ENCODE data around the gene CLECL1.

Gene CLECL1

GRCh38 chr12:9732921-9733461, at the start of gene CLECL1:
Gene CLECL1 (minus strand): TSS chr12:9733097.
- no peak for DNase-seq (ENCODE audit: low read depth, low spot score)

- no peak for DNase-seq (ENCODE audit: low read depth, low spot score)
Measured at GRCh38 chr12:9781360-9781759, 48.5 kb upstream of the CLECL1 start.

DNA sequence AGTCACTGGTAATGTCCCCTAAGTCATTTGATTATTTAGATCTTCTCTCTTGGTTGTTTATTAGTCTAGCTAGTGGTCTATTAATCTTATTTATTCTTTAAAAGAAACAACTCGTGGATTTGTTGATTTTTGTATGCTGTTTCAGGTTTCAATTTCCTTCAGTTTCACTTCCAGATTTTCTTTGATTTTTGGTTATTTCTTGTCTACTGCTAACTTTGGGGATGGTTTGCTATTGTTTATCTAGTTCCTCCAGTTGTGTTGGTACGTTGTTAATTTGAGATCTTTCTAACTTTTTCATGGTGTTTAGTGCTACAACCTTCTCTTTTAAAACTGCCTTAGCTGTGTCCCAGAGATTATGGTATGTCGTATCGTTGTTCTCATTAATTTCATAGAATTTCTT, 46.3 kb upstream of the CLECL1 start:
- no peak for DNase-seq (ENCODE audit: low read depth, low spot score)

GRCh38 chr12:9776781-9777180, 43.9 kb upstream of the CLECL1 start:
- no peak for DNase-seq (ENCODE audit: low read depth, low spot score)

DNA sequence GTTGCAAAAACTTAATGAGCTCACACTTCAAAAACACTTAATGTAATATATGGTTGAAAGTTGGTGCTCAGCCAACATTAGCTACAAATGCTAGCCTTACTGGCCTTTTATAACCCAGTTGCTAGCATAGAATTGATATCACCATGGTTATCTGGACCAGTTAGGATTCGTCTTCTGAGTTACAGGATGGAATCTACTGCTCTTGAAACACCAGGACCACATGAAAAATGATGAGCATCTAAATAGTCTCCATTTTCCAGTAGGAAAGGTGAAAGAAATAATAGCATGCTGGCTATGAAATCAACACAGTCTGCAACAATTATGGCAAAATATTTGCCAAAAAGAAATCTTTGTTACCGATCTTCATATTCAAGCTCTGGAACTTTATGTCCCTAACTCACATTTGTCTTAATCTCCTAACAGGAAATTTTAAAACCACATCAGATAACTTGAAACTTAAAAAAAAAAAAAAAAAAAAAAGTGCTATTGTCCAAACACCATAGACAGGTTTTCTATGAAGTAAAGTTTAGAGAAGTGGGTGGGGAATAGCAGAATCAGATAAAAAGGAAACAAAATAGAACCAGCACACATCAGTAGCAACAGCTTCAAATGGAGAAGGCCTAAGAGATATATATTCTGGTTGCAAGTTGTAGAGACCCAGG, 40.5 kb upstream of the CLECL1 start:
- no peak for DNase-seq (ENCODE audit: low read depth, low spot score)

DNA sequence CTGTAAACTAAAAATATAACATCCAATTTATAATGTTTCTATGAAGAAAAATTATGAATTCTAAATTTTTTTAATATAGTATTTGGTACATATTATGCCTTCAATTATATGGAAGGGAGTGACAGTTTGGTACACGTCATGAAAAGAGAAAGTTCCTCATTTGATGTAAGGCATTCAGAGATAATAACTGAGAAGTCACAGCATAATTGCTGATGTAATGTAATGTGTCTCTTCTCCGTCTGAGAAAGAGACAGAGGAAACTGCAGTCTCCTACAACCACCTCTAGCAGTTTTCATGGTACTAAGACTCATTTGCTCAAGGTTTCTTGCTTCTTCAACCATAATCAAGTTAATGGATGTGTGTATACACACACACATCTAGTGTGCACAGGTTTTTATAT, 30.1 kb upstream of the CLECL1 start:
- no peak for DNase-seq (ENCODE audit: low read depth, low spot score)

GRCh38 chr12:9762369-9762768, 29.5 kb upstream of the CLECL1 start:
- DNase-seq (ENCODE audit: low read depth, low spot score): no peak

DNA sequence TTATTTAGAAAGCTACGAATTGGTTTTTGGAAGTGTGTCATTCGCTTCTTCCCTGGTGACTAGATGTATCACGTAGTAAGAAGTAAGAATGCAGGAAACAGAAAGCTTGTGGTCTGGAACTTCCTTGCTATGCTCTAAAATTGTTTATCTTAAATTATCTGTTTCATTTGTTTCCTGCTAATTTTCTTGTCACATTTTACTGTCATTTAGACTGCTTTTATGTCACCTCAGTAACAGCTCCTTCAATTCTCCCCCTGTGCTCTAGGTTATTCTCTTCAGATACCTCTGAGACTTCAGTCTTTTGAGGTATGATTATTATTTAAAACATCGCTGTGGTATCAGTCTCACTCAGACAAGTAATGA, 28.5 kb upstream of the CLECL1 start:
- no peak for DNase-seq (ENCODE audit: low read depth, low spot score)

DNA sequence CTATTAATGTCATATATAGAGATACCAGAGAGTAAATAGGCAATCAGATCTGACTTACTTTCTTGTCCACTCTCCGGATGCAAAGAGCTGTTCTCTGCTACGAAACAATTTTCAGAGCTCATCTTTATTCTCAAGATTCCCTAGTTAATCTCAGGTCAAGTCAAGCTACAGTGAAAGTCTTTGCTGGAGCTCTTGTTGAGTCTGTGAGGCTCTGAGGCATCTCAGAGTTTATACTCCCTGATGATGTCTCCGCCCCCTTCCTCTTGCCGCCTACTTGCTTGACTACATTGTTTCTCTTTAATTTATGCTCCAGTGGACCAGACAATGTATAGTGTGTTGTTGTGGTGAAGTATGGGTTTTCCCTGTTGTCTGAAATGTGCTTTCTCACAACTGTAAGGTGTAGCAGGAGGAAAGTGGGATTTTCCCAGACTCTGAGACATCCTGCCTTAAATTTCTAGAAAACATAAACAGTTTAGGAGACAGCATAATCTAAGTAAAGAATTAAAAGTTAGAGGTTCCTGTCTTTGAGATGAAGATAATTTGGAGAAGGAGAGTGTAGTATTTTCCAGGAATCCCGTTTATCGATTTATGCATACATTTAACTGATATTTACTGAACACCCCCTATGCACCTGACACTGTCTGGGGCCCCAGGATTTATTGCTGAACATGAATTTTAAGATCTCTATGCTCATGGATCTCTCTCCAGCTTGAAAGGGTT, 28.0 kb upstream of the CLECL1 start, which contains the start of gene CD69:
Gene CD69, minus strand, starts transcription at position 203 of the 720 bp plus-strand sequence. Its CDS starts 81 bp downstream, at position 122.
- DNase-seq (ENCODE audit: low read depth, low spot score): no peak

- DNase-seq (ENCODE audit: low read depth, low spot score): no peak
Measured at GRCh38 chr12:9760120-9760519, 27.2 kb upstream of the CLECL1 start.

DNA sequence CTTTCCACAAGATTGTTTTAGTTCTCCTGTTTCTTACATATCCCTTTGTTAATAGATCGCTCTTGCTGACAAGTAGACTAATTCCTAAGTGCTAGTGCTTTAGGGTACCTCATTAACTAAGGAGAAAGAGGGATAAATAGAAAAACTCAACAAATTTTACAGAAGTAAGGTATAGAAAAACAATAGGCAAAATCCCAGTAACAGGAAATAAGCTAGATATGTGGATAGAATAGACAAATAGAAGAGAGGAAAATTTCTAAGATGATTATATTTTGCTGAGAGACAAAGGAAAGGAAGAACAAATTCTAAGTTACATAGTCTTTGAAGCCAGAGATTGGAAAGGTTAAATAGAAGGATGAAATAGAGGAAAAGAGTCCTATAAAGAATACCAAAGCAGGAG, 26.8 kb upstream of the CLECL1 start:
- no peak for DNase-seq (ENCODE audit: low read depth, low spot score)

DNA sequence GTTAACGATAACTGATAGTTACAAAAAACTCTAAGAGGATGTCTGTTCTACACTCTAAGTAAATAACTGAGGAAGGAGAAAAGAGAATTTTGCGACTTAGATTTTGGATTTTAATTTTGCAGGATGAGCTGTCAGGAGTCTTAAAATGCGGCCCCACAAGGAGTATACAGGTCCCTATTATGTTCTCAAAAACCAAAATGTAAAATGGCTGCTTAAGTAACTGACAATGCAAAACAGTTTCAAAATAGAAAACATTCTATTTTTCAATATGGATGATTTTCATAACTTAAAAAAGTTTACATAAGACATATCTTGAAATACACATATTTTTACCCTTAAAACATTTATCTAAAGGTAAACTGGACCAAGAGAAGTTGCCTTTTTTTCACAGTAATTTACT, 25.2 kb upstream of the CLECL1 start:
- DNase-seq (ENCODE audit: low read depth, low spot score): no peak

DNA sequence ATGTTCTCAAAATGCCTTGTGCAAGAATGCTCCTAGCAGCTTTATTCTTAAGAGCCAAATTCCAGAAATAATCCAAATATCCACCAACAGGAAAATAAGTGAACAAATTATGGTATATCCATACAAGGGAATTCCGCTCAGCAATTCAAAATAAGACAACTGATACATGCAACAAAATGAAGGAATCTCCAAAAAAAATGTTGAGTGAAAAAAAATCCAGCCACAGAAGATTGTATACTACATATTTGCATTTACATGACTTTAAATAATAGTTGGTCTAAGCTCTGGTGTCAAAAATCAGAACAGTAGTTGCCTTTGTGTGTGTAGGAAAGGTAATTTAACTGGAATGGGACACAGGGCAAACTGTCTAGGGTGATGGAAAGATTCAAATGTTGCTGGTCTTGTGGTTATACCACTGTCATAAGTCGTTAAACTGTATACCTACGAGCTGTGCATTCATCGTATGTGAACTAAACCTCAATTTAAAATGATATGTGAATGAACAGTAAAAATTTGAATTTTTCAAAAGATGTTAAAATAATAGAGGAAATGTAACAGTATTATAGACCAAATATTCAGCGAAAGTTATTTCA, 24.6 kb upstream of the CLECL1 start:
- DNase-seq (ENCODE audit: low read depth, low spot score): no peak

GRCh38 chr12:9756706-9757105, 23.8 kb upstream of the CLECL1 start:
- DNase-seq (ENCODE audit: low read depth, low spot score): no peak

DNA sequence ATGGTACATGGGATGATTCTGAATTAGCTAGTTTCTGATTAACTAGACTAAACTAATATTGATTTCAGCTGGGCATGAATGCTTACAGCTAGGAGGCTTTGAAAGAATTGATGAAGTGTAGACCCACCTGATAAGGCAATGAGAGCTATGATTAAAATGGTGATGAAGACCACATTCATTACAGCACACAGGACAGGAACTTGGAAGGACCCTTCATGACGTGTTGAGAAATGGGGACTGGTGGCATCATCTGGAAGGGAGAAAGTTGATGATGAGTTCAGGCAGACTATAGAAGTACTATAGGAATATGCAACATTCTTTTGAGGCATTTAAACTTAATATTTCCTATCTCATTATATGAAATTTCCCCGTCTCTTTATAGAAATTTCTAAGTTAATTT, 23.3 kb upstream of the CLECL1 start:
- no peak for DNase-seq (ENCODE audit: low read depth, low spot score)

- no peak for DNase-seq (ENCODE audit: low read depth, low spot score)
Measured at GRCh38 chr12:9755567-9755966, 22.7 kb upstream of the CLECL1 start.

- no peak for DNase-seq (ENCODE audit: low read depth, low spot score)
Measured at GRCh38 chr12:9755035-9755434, 22.1 kb upstream of the CLECL1 start.

- DNase-seq (ENCODE audit: low read depth, low spot score): no peak
Measured at GRCh38 chr12:9754099-9754927, 21.4 kb upstream of the CLECL1 start.

- no peak for DNase-seq (ENCODE audit: low read depth, low spot score)
Measured at GRCh38 chr12:9753498-9753897, 20.6 kb upstream of the CLECL1 start.

- DNase-seq (ENCODE audit: low read depth, low spot score): no peak
Measured at GRCh38 chr12:9753073-9753472, 20.2 kb upstream of the CLECL1 start.

- DNase-seq (ENCODE audit: low read depth, low spot score): no peak
Measured at GRCh38 chr12:9752145-9752933, 19.4 kb upstream of the CLECL1 start.
